ENCODE data around the gene LCA5L.

DNA sequence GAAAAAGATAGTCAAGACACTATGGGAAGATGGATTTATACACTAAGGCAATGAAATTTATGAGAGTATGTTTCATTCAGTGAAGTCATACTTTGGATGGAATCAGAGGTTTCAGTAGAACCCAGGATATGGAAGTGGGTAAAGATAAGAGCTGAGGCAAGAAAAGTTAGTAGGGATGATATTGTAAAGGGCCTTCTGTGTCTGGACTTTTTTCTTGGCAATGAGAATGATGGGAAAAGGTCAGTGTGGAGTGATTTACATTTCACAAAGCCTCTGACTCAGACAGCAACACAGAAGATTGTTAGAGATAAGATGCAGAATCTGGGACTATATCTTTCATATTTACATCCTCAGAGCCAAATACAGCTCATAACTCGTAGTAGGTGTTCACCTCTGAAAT, 38.3 kb upstream of the LCA5L start:
- no peak for TF ChIP-seq POLR2AphosphoS5 (IDR thresholded peaks at IDR 0.05)
- no peak for TF ChIP-seq EP300 (IDR thresholded peaks at IDR 0.05)
